Transverse colon (tissue), 4 donors: ENCODE results near the gene LCP2. TPM values are rescaled to one million over a fixed set of nuclear protein-coding genes. Genes with fewer than 3 reads are reported as not detected.

Experiments
- DNase-seq: peaks from one replicate; pipeline ENCODE4 v3.0.0-alpha.2; 2019
- H3K27ac ChIP-seq, 4 donors: fragments of 200-600 bp; sonication (generic); 2 replicates each; pipeline ENCODE4 v1.5.1; 2016 to 2018; ENCODE audit warnings: inconsistent platforms in 4 of 4
- H3K27me3 ChIP-seq: fragments of 200-600 bp; sonication (generic); 2 replicates; pipeline ENCODE4 v1.5.1; 2017; ENCODE audit warnings: inconsistent platforms
- H3K36me3 ChIP-seq, 4 donors: fragments of 200-600 bp; sonication (generic); 2 replicates each; pipeline ENCODE4 v1.5.1; 2017 to 2019; ENCODE audit warnings: inconsistent platforms in 4 of 4
- H3K4me1 ChIP-seq, 4 donors: fragments of 200-600 bp; sonication (generic); 2 replicates each; pipeline ENCODE4 v1.5.1; 2017 to 2020; ENCODE audit warnings: inconsistent platforms in 4 of 4
- H3K4me3 ChIP-seq, 4 donors: fragments of 200-600 bp; sonication (generic); 1 replicate in 1 of 4; 2 replicates in 3 of 4; pipeline versions ENCODE4 v1.5.1 to v1.6.1; 2017 to 2019; ENCODE audit warnings: inconsistent platforms in 4 of 4
- H3K9me3 ChIP-seq, 2 donors: fragments of 200-600 bp; sonication (generic); 2 replicates each; pipeline ENCODE4 v1.5.1; 2017 to 2019; ENCODE audit warnings: inconsistent platforms in 2 of 2
- CTCF ChIP-seq, 5 experiments: fragments of 200-600 bp in 3 of 5; fragments of 450-650 bp in 2 of 5; sonication (generic) in 3 of 5; IDR thresholded peaks; 1 replicate in 2 of 5; 2 replicates in 3 of 5; pipeline ENCODE4 v1.5.1; 2016 to 2017; ENCODE audit warnings: antibody characterized with exemption in 5 of 5, inconsistent platforms in 3 of 5, mild to moderate bottlenecking in 2 of 5, moderate library complexity in 1 of 5
- EP300 ChIP-seq: sonication (generic); formaldehyde crosslinking; IDR thresholded peaks from one replicate; pipeline ENCODE4 v1.6.1; 2017; ENCODE audit warnings: antibody characterized with exemption, low read depth
- POLR2A ChIP-seq: fragments of 450-650 bp; IDR thresholded peaks from one replicate; pipeline ENCODE4 v1.6.1; 2016; ENCODE audit warnings: antibody characterized with exemption, mild to moderate bottlenecking, moderate library complexity
- POLR2AphosphoS5 ChIP-seq, 3 donors: sonication (generic); formaldehyde crosslinking; IDR thresholded peaks; one replicate each; pipeline ENCODE4 v1.6.1; 2016; ENCODE audit warnings: antibody characterized with exemption in 3 of 3
- WGBS, 2 donors: methylation state at CpG; one replicate each; pipeline ENCODE4 v1.1.5; 2018; ENCODE audit warnings: low coverage in 1 of 2; 5-methylcytosine and 5-hydroxymethylcytosine counted together
- in situ Hi-C, 4 donors: fragments of 200-750 bp; cut with MboI; loops; one replicate each; pipeline versions ENCODE4 v1.15.0 to v1.15.1; 2017; ENCODE audit warnings: low sequenced_read_pairs in 3 of 4, low pct_ligation_motif_present in 1 of 4, low pct_unique_long_range_greater_than_20kb in 1 of 4
- intact Hi-C: fragments of 100-400 bp; cut with DNase I; formaldehyde crosslinking; loops from one replicate; pipeline ENCODE4 v1.15.1; 2023; ENCODE audit warnings: low total_unique reads
- total RNA-seq, 4 donors: library from RNA; depleted of rRNA; stranded (reverse); fragments of >200 nt; gene quantifications; one replicate each; pipeline ENCODE4 v1.1.0, GENCODE V29; 2016

Gene LCP2
- total RNA-seq, 4 donors from 2014 or later = 2.6 to 33.0 (median 23.3) TPM

- H3K36me3 ChIP-seq = no peaks in the 10 kb centered on the region
- H3K9me3 ChIP-seq = no peaks in the 10 kb centered on the region
- in situ Hi-C loops = loop anchor here in 1 of 4 donors (10.0 kb wide), 1 partner anchor 117 kb away; no protein-coding TSS in a partner anchor
- no peak for DNase-seq
- intact Hi-C loops = no loop called here
- 69 to 94% methylated on average over 3 to 8 of the region's 8 CpGs for WGBS, 2 donors
- no peak for TF ChIP-seq CTCF (IDR thresholded peaks at IDR 0.05)
- TF ChIP-seq EP300 = no peak
- no peak for TF ChIP-seq POLR2A
- TF ChIP-seq POLR2AphosphoS5 (IDR thresholded peaks at IDR 0.05) = no peak
- no peaks in the 10 kb centered on the region for H3K27me3 ChIP-seq
- no peak overlapping the region for H3K27ac ChIP-seq
- H3K4me3 ChIP-seq = no peak overlapping the region
- no peaks in the 10 kb centered on the region for H3K4me1 ChIP-seq
These were observed 44.7 kb upstream of the LCP2 start for GRCh38 chr5:170342153-170342725.

- Histone ChIP-seq H3K9me3 (no peaks in the 10 kb centered on the region), H3K36me3 (no peaks in the 10 kb centered on the region), H3K4me1 (peaks cover 0 to 3% (median 0%) of the 10 kb centered on the region in 4 donors), H3K27me3 (no peaks in the 10 kb centered on the region), H3K4me3 (no peak overlapping the region), H3K27ac (no peak overlapping the region)
- TF ChIP-seq CTCF (IDR thresholded peaks at IDR 0.05) = no peak
- no peak for TF ChIP-seq POLR2A
- TF ChIP-seq POLR2AphosphoS5 (IDR thresholded peaks at IDR 0.05) = no peak
- TF ChIP-seq EP300 = no peak
- intact Hi-C loops (no loop called here), in situ Hi-C loops (loop anchor here in 1 of 4 donors (10.0 kb wide), 1 partner anchor 117 kb away; no protein-coding TSS in a partner anchor)
- WGBS, 2 donors = 92 to 94% methylated on average over 5 to 9 of the region's 9 CpGs
- DNase-seq = no peak
These were observed 44.0 kb upstream of the LCP2 start for GRCh38 chr5:170341545-170341944.

- TF ChIP-seq POLR2A (no peak), EP300 (no peak), CTCF (IDR thresholded peaks at IDR 0.05) (no peak), POLR2AphosphoS5 (IDR thresholded peaks at IDR 0.05) (no peak)
- in situ Hi-C loops = loop anchor here in 1 of 4 donors (10.0 kb wide), 1 partner anchor 115 kb away; no protein-coding TSS in a partner anchor
These were observed 42.2 kb upstream of the LCP2 start for GRCh38 chr5:170339780-170340167.

GRCh38 chr5:170338933-170339779, 41.6 kb upstream of the LCP2 start:
- TF ChIP-seq EP300 (no peak), CTCF (IDR thresholded peaks at IDR 0.05) (peak in 4 of 5 experiments; percentile 11 to 36 (median 24)), POLR2AphosphoS5 (IDR thresholded peaks at IDR 0.05) (no peak), POLR2A (no peak)
- peaks cover 0 to 6% (median 0%) of the 10 kb centered on the region in 4 donors for H3K4me1 ChIP-seq
- in situ Hi-C loops (no loop called here), intact Hi-C loops (no loop called here)
- no peaks in the 10 kb centered on the region for H3K27me3 ChIP-seq
- H3K9me3 ChIP-seq = no peaks in the 10 kb centered on the region
- 83 to 90% methylated on average over 1 to 4 of the region's 4 CpGs for WGBS, 2 donors
- no peaks in the 10 kb centered on the region for H3K36me3 ChIP-seq
- H3K4me3 ChIP-seq = no peak overlapping the region
- peak; percentile 33 for DNase-seq
- no peak overlapping the region for H3K27ac ChIP-seq

More at GRCh38 chr5:170339780-170340167, 42.2 kb upstream of the LCP2 start:
- Histone ChIP-seq H3K27me3 (no peaks in the 10 kb centered on the region), H3K4me1 (peaks cover 0 to 6% (median 0%) of the 10 kb centered on the region in 4 donors), H3K27ac (no peak overlapping the region), H3K9me3 (no peaks in the 10 kb centered on the region), H3K36me3 (no peaks in the 10 kb centered on the region), H3K4me3 (no peak overlapping the region)
- DNase-seq = no peak
- intact Hi-C loops = no loop called here
- WGBS, 2 donors = 83 to 90% methylated on average over 1 of the region's 1 CpG
